ENCODE results near the gene TMEM26.
"Not testable (repeated sequence)": the region's sequence is repeated elsewhere in the genome, so short reads cannot be mapped to it uniquely, and the experiment has no call there.

TMEM26 gene

DNA sequence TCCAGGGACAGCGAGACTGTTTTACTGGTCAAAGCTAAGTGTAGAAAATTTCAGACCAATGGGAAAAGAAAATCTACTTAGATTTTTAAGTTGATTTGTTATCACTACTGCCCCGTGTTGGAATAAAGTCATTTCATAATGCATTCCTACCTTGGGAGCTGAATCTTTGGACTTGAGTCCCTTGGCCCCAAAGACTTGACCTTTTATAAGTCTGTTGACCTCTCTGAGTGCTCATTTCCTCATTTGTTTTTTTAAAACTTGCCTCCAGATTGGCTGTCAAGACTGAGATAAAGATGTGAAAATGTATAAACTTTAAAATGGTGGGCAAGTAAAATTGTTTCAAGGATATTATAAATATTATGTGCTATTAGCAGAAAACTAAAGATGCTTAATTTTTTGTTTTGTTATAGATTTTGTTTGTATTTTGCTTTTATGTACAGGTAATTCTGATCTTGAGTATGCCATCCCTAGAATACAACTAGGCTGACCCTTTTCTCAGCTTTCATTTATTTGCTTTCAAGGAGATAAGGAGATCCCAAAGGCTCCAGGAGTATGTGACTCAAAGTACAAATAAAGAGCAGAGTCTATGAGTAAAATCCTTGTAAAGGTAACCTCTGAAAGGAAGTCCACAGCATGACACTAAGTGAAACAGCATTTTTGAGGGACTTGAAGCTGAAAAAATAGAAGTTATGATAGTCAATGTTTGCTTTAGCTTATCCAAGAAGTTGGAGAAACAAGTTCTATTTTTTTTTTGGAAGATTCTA is 54.6 kb downstream of the TMEM26 start:
- peak in 3 of 4 experiments; percentile 4 to 56 (median 44) for DNase-seq

DNA sequence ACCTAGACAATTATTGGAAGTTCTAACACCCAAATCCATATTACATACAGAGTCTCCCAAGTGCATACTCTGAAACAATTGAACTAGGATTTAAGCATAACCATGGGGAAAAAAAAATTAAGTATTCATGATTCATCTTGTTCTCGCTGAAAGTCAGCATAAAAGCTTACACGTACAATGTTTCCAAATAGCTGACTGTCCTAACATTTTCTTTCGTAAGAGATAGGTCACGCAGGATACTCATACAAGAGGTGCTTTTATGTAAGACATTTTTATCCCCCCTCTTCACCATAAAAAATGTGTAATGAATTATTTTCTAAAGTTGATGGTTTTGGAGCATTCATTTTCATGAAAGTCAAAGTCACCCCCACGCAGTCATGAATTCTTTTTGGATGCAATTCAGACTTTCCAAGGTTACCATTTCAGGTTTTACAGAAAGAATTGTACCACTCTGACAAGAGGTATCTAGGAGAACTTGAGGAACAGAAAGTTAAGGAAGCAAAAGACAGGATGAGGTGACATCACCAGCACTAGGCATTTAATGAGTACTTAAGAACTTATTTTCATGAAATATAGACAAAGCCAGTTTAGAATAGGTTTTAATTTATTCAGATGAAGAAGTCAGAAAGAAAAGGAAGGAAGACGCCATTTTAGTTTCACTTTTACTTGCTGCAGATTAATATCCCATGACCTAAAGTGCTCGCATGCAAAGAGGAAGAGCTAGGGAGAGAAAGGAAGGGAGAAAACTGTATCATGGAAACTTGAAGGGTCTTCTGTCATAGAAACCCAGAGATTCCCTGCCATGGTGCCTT is 55.8 kb downstream of the TMEM26 start:
- DNase-seq = peak; percentile 64 to 96 (median 81)

DNA sequence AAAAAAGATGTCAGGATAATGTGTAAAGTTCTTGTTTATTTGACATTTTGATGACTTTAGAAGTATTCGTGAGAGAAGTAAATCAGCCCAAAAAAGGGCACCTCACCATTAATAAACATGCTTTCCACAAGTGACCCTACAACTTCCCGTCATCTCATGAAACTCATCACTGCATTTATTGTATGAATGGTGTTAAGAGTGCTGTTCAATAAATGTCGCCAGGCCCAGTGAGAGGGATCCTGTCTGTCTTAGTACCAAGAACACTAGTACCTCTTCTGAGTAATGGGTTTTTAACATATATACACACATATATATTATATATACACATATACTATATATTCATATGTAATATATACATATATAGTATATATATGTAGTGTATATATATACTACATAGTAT is 61.9 kb downstream of the TMEM26 start:
- no peak for DNase-seq

DNA sequence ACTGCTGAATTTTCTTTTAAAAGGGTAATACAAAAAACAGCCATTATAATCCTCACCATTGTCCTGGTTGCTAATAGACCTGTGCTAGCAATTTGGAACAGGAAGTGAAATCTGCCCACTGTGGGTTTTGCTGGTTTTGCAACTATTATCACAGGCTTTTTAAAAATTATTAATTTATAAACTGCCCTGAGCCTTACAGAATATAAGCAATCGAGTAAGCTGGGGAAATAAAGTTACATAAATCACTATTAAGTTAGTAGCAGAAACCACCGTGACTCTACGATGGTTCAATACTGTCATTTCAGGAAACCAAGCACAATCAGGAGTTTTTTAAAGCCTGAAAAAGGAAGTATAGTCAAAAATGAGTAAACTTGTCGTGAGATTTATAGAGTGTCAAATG is 62.3 kb downstream of the TMEM26 start:
- peak; percentile 47 to 77 (median 68) for DNase-seq

DNA sequence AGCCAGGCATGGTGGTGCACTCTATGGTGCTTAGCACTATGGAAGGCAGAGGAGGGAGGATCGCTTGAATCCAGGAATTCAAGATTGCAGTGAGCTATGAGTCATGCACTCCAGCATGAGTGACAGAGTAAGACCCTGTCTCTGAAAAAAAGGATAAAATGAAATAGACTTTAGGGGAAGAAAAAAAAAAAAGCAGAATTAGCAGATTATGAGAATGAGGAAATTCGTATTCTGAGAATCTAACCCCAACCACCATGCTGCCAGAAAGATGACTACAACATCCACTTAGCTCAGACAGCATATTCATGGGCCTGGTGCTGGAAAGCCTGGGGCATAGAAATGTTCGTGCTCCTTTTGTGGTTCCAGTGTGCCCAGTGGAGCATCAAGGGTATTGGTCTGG is 63.3 kb downstream of the TMEM26 start:
- peak; percentile 54 to 84 (median 70) for DNase-seq

DNA sequence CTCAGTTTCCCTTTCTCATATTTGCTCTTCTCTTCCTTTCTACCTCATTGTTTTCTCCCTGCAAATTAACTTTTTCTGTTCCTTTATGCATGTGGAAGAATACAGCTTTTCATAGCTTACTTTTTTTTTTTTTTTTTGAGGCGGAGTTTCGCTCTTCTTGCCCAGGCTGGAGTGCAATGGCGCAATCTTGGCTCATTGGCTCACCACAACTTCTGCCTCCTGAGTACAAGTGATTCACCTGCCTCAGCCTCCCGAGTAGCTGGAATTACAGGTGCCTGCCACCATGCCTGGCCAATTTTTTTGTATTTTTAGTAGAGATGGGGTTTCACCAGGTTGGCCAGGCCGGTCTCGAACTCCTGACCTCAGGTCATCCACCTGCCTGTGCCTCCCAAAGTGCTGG is 64.2 kb downstream of the TMEM26 start:
- DNase-seq = peak in 3 of 4 experiments; percentile 36 to 44 (median 39)

GRCh38 chr10:61385231-61386001 is 67.8 kb downstream of the TMEM26 start:
- peak in 3 of 4 experiments; percentile 11 to 80 (median 68) for DNase-seq

DNA sequence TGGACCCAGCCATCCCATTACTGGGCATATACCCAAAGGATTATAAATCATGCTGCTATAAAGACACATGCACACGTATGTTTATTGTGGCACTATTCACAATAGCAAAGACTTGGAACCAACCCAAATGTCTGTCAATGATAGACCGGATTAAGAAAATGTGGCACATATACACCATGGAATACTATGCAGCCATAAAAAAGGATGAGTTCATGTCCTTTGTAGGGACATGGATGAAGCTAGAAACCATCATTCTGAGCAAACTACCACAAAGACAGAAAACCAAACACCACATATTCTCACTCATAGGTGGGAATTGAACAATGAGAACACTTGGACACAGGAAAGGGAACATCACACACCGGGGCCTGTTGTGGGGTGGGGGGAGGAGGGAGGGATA is 72.0 kb downstream of the TMEM26 start:
- DNase-seq = not testable (repeated sequence)

DNA sequence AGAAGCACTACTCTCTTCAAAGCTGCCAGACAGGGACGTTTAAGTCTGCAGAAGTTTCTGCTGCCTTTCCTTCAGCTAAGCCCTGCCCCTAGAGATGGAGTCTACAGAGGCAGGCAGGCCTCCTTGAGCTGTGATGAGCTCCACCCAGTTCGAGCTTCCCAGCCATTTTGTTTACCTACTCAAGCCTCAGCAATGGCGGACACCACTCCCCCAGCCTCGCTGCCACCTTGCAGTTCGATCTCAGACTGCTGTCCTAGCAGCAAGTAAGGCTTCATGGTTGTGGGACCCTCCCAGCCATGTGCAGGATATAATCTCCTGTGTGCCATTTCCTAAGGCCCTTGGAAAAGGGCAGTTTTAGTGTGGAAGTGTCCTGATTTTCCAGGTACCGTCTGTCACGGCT is 74.3 kb downstream of the TMEM26 start:
- no peak for DNase-seq

GRCh38 chr10:61376908-61377368 is 76.2 kb downstream of the TMEM26 start:
- no peak for DNase-seq

GRCh38 chr10:61376377-61376776 is 76.8 kb downstream of the TMEM26 start:
- DNase-seq = no peak

- no peak for DNase-seq
These were observed 86.8 kb downstream of the TMEM26 start for GRCh38 chr10:61366365-61366764.

DNA sequence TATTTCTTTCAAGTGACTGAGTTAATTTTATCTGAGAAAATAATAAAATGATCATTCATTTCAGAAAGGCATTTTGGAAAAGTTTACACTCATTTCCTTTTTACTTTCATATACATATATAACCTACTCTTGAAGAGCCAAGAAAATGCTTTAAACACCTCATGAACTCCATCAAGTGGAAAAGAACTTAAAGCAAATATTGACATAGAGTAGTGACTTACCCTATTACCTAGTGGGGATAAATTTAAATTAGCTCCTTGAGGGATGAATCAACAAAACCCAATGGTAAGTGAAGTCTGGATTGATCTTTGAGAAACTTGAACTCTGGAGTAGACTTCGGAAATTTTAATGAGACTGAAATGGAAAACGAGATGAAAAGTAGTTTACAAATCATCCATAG is 88.6 kb downstream of the TMEM26 start:
- no peak for DNase-seq

DNA sequence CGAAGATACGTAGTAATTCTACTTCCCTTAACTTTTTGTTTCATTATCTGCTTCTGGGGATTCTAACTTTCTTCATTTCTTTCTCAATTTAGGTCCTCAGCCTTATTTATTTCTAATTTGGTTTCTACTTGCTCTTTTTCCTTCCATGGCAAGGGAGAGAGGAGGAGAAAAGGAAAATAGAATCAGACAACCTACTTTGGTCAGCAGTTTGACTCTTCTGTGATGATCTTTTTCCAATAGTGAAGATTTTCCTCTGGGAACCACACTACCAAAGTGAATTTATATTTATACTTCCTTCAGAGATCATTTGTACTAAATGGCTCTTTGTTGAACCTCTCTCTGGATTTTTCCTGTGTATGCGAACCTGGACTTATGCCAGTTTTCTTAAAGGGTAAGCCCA is 90.2 kb downstream of the TMEM26 start:
- DNase-seq = no peak

DNA sequence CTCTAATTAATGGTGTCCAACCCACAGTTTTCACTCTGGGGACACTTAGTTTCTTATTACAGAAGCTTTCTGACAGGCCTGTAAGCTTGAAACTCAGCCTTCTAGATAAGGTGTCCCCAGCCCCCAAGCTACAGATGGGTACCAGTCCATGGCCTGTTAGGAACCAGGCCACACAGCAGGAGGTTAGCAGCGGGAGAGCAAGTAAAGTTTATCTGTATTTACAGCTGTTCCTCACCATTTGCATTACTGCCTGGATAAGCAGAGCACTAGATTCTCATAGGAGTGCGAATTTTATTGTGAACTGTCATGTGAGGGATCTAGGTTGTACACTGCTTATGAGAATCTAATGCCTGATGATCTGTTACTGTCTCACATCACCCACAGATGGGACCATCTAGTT is 93.7 kb downstream of the TMEM26 start:
- no peak for DNase-seq

GRCh38 chr10:61357687-61358086 is 95.5 kb downstream of the TMEM26 start:
- DNase-seq = no peak

Data from suppressor macrophage (primary cell).